Measurements from ENCODE around the gene ANKRD44.

Gene ANKRD44

GRCh38 chr2:197286805-197287595 is 23.6 kb downstream of the ANKRD44 start:
- peak; percentile 77 for DNase-seq

GRCh38 chr2:197285361-197285760 is 25.2 kb downstream of the ANKRD44 start:
- DNase-seq: no peak

GRCh38 chr2:197284956-197285355 is 25.6 kb downstream of the ANKRD44 start:
- DNase-seq: no peak

GRCh38 chr2:197281421-197281820 is 29.2 kb downstream of the ANKRD44 start:
- DNase-seq: no peak

- no peak for DNase-seq
Measured at GRCh38 chr2:197280015-197280702, 30.4 kb downstream of the ANKRD44 start.

GRCh38 chr2:197278799-197279763 is 31.5 kb downstream of the ANKRD44 start:
- no peak for DNase-seq

- no peak for DNase-seq
Measured at GRCh38 chr2:197277794-197278193, 32.8 kb downstream of the ANKRD44 start.

GRCh38 chr2:197276156-197276555 is 34.4 kb downstream of the ANKRD44 start:
- no peak for DNase-seq

- no peak for DNase-seq
Measured at GRCh38 chr2:197274937-197275336, 35.6 kb downstream of the ANKRD44 start.

- no peak for DNase-seq
Measured at GRCh38 chr2:197274349-197274748, 36.2 kb downstream of the ANKRD44 start.

- no peak for DNase-seq
Measured at GRCh38 chr2:197273485-197273884, 37.1 kb downstream of the ANKRD44 start.

GRCh38 chr2:197270601-197271000 is 40.0 kb downstream of the ANKRD44 start:
- DNase-seq: no peak

- DNase-seq: no peak
Measured at GRCh38 chr2:197269815-197270214, 40.8 kb downstream of the ANKRD44 start.

GRCh38 chr2:197268786-197269584 is 41.6 kb downstream of the ANKRD44 start:
- peak; percentile 44 for DNase-seq

GRCh38 chr2:197266477-197266876 is 44.1 kb downstream of the ANKRD44 start:
- DNase-seq: peak; percentile 60

- no peak for DNase-seq
Measured at GRCh38 chr2:197265924-197266323, 44.7 kb downstream of the ANKRD44 start.

GRCh38 chr2:197265036-197265435 is 45.5 kb downstream of the ANKRD44 start:
- DNase-seq: no peak

GRCh38 chr2:197264332-197264731 is 46.2 kb downstream of the ANKRD44 start:
- no peak for DNase-seq

- DNase-seq: no peak
Measured at GRCh38 chr2:197263077-197263476, 47.5 kb downstream of the ANKRD44 start.

GRCh38 chr2:197261808-197262226 is 48.8 kb downstream of the ANKRD44 start:
- no peak for DNase-seq

GRCh38 chr2:197259470-197259999 is 51.0 kb downstream of the ANKRD44 start:
- no peak for DNase-seq

GRCh38 chr2:197258580-197258979 is 52.0 kb downstream of the ANKRD44 start:
- DNase-seq: peak; percentile 69
